Left ventricle myocardium inferior (tissue), 1 donor: ENCODE results near the gene SH3BP2. TPM values are rescaled to one million over a fixed set of nuclear protein-coding genes. Genes with fewer than 3 reads are reported as not detected.

Source experiments
- DNase-seq: peaks from one replicate; pipeline ENCODE4 v3.0.0-alpha.2; 2020
- H3K27ac ChIP-seq: fragments of 200-600 bp; replicated peaks from 2 replicates; pipeline ENCODE4 v1.8.0; 2021
- H3K27me3 ChIP-seq: fragments of 200-600 bp; 2 replicates; pipeline ENCODE4 v1.8.0; 2021; ENCODE audit warnings: low read depth
- H3K36me3 ChIP-seq: fragments of 200-600 bp; 2 replicates; pipeline ENCODE4 v1.8.0; 2021
- H3K4me1 ChIP-seq: fragments of 200-600 bp; 2 replicates; pipeline ENCODE4 v1.8.0; 2021
- H3K4me3 ChIP-seq: fragments of 200-600 bp; 2 replicates; pipeline ENCODE4 v1.8.0; 2021; ENCODE audit warnings: mild to moderate bottlenecking, moderate library complexity
- H3K9me3 ChIP-seq: fragments of 200-600 bp; replicated peaks from 2 replicates; pipeline ENCODE4 v1.8.0; 2021
- CTCF ChIP-seq: fragments of 200-600 bp; IDR thresholded peaks from 2 replicates; pipeline ENCODE4 v1.8.0; 2021; ENCODE audit warnings: antibody characterized with exemption, mild to moderate bottlenecking, borderline replicate concordance
- intact Hi-C: fragments of 100-400 bp; cut with micrococcal nuclease; formaldehyde crosslinking; loops from one replicate; pipeline ENCODE4 v1.11.0; 2022
- total RNA-seq: library from RNA; stranded (reverse); fragmentation: NEBNext Ultra II Directional; extraction: Animal tissue kit (Norgen Biotek cat#: 25700); gene quantifications from one replicate; pipeline ENCODE4 v1.2.1, GENCODE V29; 2021
- donor health status: DM: no; HTN: yes; CAD: no; lungs with severe emphysema.

SH3BP2 gene
- total RNA-seq, 1 donor from 2014 or later: 24.7 TPM

- peak overlapping the region; percentile 58 for H3K27ac ChIP-seq
- H3K27me3 ChIP-seq: no peaks in the 10 kb centered on the region
- TF ChIP-seq CTCF: no peak
- no peaks in the 10 kb centered on the region for H3K9me3 ChIP-seq
- H3K4me3 ChIP-seq: no peak overlapping the region
- peaks cover 44% of the 10 kb centered on the region for H3K4me1 ChIP-seq
- H3K36me3 ChIP-seq: peaks cover 65% of the 10 kb centered on the region
- intact Hi-C loops: no loop called here
- DNase-seq: peak; percentile 55
Observed at GRCh38 chr4:2745981-2746806, 46.7 kb upstream of the SH3BP2 start.

GRCh38 chr4:2746891-2747695 lies 45.8 kb upstream of the SH3BP2 start:
- no peak for DNase-seq
- Histone ChIP-seq H3K4me1 (peaks cover 52% of the 10 kb centered on the region), H3K27me3 (no peaks in the 10 kb centered on the region), H3K36me3 (peaks cover 58% of the 10 kb centered on the region), H3K4me3 (no peak overlapping the region), H3K9me3 (no peaks in the 10 kb centered on the region), H3K27ac (peak overlapping the region; percentile 58)
- no peak for TF ChIP-seq CTCF
- intact Hi-C loops: no loop called here

GRCh38 chr4:2750719-2751605 lies 41.9 kb upstream of the SH3BP2 start:
- DNase-seq: no peak
- H3K4me1 ChIP-seq: peaks cover 72% of the 10 kb centered on the region
- intact Hi-C loops: no loop called here
- no peaks in the 10 kb centered on the region for H3K9me3 ChIP-seq
- H3K4me3 ChIP-seq: no peak overlapping the region
- no peak for TF ChIP-seq CTCF
- H3K27me3 ChIP-seq: no peaks in the 10 kb centered on the region
- H3K27ac ChIP-seq: peak overlapping the region; percentile 53
- H3K36me3 ChIP-seq: peaks cover 19% of the 10 kb centered on the region

GRCh38 chr4:2753436-2753835 lies 39.4 kb upstream of the SH3BP2 start:
- intact Hi-C loops: no loop called here
- Histone ChIP-seq H3K9me3 (no peaks in the 10 kb centered on the region), H3K27ac (no peak overlapping the region), H3K4me1 (peaks cover 65% of the 10 kb centered on the region), H3K4me3 (no peak overlapping the region), H3K27me3 (no peaks in the 10 kb centered on the region), H3K36me3 (no peaks in the 10 kb centered on the region)
- no peak for TF ChIP-seq CTCF
- DNase-seq: no peak
